Right cardiac atrium (tissue), 5 donors: ENCODE measurements around the gene NLRP3. TPM values are rescaled to one million over a fixed set of nuclear protein-coding genes. Genes with fewer than 3 reads are reported as not detected.

Source experiments
- ATAC-seq, 2 donors: fragments of 200-7000 bp; cut with Tn5 transposase; one replicate each; pipeline versions ENCODE4 v1.8.0 to v1.9.1; 2020; ENCODE audit warnings: moderate library complexity in 2 of 2, mild to moderate bottlenecking in 1 of 2
- DNase-seq, 3 donors: peaks; one replicate each; pipeline ENCODE4 v3.0.0-alpha.2; 2020
- H3K27ac ChIP-seq: one replicate; pipeline ENCODE4 v1.5.1; 2013; ENCODE audit warnings: mild to moderate bottlenecking, low read length, control low read depth, moderate library complexity
- H3K27me3 ChIP-seq: one replicate; pipeline ENCODE4 v1.6.1; 2013; ENCODE audit not compliant: control insufficient read depth, insufficient read depth
- H3K4me1 ChIP-seq: one replicate; pipeline ENCODE4 v1.6.1; 2013; ENCODE audit warnings: low read length; ENCODE audit not compliant: control insufficient read depth, insufficient read depth
- H3K4me3 ChIP-seq: one replicate; pipeline ENCODE4 v1.5.1; 2013; ENCODE audit warnings: low read length, control low read depth
- H3K9me3 ChIP-seq: one replicate; pipeline ENCODE4 v1.6.1; 2013; ENCODE audit warnings: low read length; ENCODE audit not compliant: control insufficient read depth
- WGBS: extraction: QIAGEN DNeasy Blood & Tissue Kit; methylation state at CpG from one replicate; pipeline ENCODE4 v1.1.7; 2013; 5-methylcytosine and 5-hydroxymethylcytosine counted together
- intact Hi-C, 4 donors: fragments of 100-400 bp; cut with DNase I; formaldehyde crosslinking; loops; one replicate each; pipeline versions ENCODE4 v1.11.0 to v1.14.0; 2022 to 2023
- polyA plus RNA-seq: library from polyadenylated mRNA; stranded (reverse); fragments of 200-250 nt; gene quantifications from one replicate; pipeline ENCODE4 v1.2.3, GENCODE V29; 2013
- total RNA-seq, 4 donors: library from RNA; stranded (reverse); fragmentation: NEBNext Ultra II Directional; extraction: Animal tissue kit (Norgen Biotek cat#: 25700); gene quantifications; one replicate each; pipeline ENCODE4 v1.2.1, GENCODE V29; 2021
- donor health status: healthy with polysubstance abuse.
- donor health status: DM: no; HTN: yes; CAD: no.
- donor health status: DM: no; HTN: no; CAD: no.
- donor health status: DM: no; HTN: yes; CAD: no; lungs with severe emphysema.
- donor health status: DM: yes; HTN: yes; CAD: no.

The NLRP3 gene
- total and polyA plus RNA-seq, 5 donors = 0.50 to 1.1 (median 0.91) TPM

DNA sequence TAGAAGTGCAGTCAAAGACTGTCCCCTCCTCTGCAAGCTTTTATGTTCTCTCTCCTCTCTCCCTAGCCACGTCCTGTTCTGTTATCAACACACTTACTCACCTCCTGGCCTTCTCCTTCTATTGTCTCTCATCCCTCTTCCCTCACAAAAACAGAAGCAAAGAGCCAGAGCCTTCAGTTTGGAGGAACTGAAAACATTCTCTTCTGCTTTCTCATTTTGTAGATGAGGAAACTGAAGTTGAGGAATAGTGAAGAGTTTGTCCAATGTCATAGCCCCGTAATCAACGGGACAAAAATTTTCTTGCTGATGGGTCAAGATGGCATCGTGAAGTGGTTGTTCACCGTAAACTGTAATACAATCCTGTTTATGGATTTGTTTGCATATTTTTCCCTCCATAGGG lies 1.9 kb downstream of the NLRP3 start:
- intact Hi-C loops = no loop called here
- H3K27ac ChIP-seq = no peak overlapping the region
- 71% methylated on average over 5 of the region's 5 CpGs for WGBS

DNA sequence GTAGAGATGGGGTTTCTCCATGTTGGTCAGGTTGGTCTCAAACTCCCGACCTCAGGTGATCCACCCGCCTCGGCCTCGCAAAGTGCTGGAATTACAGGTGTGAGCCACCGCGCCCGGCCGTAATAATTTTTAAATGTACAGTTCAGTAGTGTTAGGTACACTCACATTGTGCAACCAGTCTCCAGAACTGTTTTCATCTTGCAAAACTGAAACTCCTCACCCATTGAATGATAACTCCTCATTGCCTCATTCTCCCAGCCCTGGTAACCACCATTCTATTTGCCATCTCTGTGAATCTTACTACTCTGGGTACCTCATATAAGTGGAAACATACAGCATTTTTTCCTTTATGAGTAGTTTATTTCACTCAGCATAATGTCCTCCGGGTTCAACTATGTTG lies 3.4 kb downstream of the NLRP3 start:
- H3K27ac ChIP-seq = no peak overlapping the region
- no peak for DNase-seq
- H3K9me3 ChIP-seq = no peaks in the 10 kb centered on the region
- WGBS = 88% methylated on average over 9 of the region's 9 CpGs
- H3K4me3 ChIP-seq = no peak overlapping the region
- no peaks in the 10 kb centered on the region for H3K27me3 ChIP-seq
- no peak for ATAC-seq
- no peaks in the 10 kb centered on the region for H3K4me1 ChIP-seq
- intact Hi-C loops = no loop called here

More for the DNA sequence above, 1.9 kb downstream of the NLRP3 start:
- Histone ChIP-seq H3K9me3 (no peaks in the 10 kb centered on the region), H3K4me3 (no peak overlapping the region), H3K4me1 (no peaks in the 10 kb centered on the region), H3K27me3 (no peaks in the 10 kb centered on the region)
- ATAC-seq (peak in 1 of 2 donors; percentile 47), DNase-seq (no peak)

DNA sequence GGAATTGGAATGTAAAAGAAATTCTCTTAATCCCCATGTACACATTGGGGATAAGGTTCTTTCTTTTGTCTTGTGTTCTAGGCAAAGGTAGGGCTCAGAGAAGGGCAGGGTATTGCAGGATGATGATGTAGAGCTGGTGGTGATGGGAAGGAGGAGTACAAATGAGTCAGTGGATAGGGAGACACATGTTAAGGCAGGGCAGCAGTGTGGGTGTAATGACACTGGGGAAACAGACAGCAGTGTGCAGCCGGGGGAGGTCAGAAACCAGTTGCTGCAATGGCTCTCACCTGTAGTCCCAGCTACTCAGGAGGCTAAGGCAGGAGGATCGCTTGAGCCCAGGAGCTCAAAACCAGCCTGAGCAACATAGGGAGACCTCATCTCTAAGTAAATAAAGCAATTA lies 5.1 kb downstream of the NLRP3 start:
- H3K4me1 ChIP-seq = no peaks in the 10 kb centered on the region
- no peak for DNase-seq
- intact Hi-C loops = no loop called here
- no peak for ATAC-seq
- H3K4me3 ChIP-seq = no peak overlapping the region
- no peak overlapping the region for H3K27ac ChIP-seq
- 82% methylated on average over 2 of the region's 2 CpGs for WGBS
- H3K27me3 ChIP-seq = no peaks in the 10 kb centered on the region
- H3K9me3 ChIP-seq = no peaks in the 10 kb centered on the region

DNA sequence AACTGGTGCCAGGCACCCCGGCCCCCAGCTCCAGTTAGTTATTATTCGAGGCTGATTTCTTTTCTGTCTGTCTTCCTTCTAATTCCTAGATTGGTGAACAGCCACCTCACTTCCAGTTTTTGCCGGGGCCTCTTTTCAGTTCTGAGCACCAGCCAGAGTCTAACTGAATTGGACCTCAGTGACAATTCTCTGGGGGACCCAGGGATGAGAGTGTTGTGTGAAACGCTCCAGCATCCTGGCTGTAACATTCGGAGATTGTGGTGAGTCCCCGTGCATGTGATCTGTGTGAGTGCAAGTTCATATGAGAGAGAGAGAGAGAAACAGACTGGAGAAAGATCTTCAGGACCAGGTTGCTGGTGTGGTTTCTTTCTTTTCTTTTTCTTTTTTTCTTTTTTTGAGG lies 13.5 kb downstream of the NLRP3 start:
- H3K27ac ChIP-seq = no peak overlapping the region

DNA sequence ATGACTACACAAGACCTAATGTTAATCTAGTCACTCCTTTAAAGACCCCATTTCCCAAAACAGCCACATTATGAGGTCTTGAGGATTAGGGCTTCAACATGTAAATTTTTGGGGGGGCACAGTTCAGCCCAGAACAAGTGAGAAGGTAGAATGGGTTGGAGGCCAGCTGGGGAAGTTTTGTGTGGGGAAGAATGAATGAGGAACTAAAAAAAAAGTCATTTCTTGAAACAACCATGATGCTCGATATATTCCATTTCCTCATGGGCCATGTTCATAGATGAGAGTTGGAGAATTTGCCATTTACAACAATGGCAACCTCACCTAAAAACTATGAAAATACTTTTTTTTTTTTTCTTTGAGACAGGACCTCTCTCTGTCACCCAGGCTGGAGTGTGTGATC lies 14.5 kb downstream of the NLRP3 start:
- H3K9me3 ChIP-seq = no peaks in the 10 kb centered on the region
- no peak overlapping the region for H3K4me3 ChIP-seq
- WGBS = 70% methylated on average over 1 of the region's 1 CpG
- peaks cover 3% of the 10 kb centered on the region for H3K4me1 ChIP-seq
- DNase-seq (no peak), ATAC-seq (no peak)
- intact Hi-C loops = no loop called here
- H3K27me3 ChIP-seq = no peaks in the 10 kb centered on the region
- no peak overlapping the region for H3K27ac ChIP-seq

More for the DNA sequence above, 13.5 kb downstream of the NLRP3 start:
- ATAC-seq = no peak
- intact Hi-C loops = no loop called here
- 47% methylated on average over 6 of the region's 6 CpGs for WGBS
- Histone ChIP-seq H3K9me3 (no peaks in the 10 kb centered on the region), H3K4me3 (no peak overlapping the region), H3K4me1 (peaks cover 3% of the 10 kb centered on the region), H3K27me3 (no peaks in the 10 kb centered on the region)
- no peak for DNase-seq

DNA sequence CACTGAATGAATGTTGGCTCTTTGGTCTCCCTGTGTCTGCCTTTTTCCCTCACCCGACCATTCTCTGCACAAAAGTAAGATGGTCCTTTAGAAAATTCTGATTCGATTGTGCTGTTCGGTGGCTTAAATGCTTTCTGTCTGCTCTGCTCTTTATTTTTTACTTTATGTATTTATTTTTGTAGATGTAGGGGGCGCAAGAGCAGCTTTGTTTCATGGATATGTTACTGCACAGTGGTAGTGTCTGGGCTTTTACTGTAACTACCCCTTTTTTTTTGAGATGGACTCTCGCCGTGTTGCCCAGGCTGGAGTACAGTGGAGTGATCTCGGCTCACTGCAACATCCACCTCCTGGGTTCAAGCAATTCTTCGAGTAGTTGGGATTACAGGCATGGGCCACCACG lies 15.7 kb downstream of the NLRP3 start:
- H3K9me3 ChIP-seq = no peaks in the 10 kb centered on the region
- intact Hi-C loops = no loop called here
- H3K27me3 ChIP-seq = no peaks in the 10 kb centered on the region
- no peak overlapping the region for H3K27ac ChIP-seq
- H3K4me3 ChIP-seq = no peak overlapping the region
- no peak for DNase-seq
- H3K4me1 ChIP-seq = peaks cover 3% of the 10 kb centered on the region
- ATAC-seq = no peak
- 86% methylated on average over 9 of the region's 9 CpGs for WGBS

DNA sequence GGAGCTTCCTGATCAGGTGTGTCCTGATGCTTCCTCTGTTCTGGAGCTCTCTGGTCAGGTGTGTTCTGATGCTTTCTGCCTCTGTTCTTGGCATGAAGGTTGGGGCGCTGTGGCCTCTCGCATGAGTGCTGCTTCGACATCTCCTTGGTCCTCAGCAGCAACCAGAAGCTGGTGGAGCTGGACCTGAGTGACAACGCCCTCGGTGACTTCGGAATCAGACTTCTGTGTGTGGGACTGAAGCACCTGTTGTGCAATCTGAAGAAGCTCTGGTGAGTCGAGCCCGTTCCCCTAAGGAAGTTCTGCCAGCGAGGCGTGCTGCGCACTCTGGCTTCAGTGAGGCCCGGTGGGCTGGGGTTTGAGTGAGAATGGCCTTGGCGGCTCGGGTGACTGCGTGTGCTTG lies 18.0 kb downstream of the NLRP3 start:
- H3K9me3 ChIP-seq = no peaks in the 10 kb centered on the region
- DNase-seq = no peak
- no peak overlapping the region for H3K4me3 ChIP-seq
- no peaks in the 10 kb centered on the region for H3K27me3 ChIP-seq
- no peak overlapping the region for H3K27ac ChIP-seq
- H3K4me1 ChIP-seq = peaks cover 2% of the 10 kb centered on the region
- intact Hi-C loops = no loop called here
- 82% methylated on average over 15 of the region's 15 CpGs for WGBS
- ATAC-seq = no peak

DNA sequence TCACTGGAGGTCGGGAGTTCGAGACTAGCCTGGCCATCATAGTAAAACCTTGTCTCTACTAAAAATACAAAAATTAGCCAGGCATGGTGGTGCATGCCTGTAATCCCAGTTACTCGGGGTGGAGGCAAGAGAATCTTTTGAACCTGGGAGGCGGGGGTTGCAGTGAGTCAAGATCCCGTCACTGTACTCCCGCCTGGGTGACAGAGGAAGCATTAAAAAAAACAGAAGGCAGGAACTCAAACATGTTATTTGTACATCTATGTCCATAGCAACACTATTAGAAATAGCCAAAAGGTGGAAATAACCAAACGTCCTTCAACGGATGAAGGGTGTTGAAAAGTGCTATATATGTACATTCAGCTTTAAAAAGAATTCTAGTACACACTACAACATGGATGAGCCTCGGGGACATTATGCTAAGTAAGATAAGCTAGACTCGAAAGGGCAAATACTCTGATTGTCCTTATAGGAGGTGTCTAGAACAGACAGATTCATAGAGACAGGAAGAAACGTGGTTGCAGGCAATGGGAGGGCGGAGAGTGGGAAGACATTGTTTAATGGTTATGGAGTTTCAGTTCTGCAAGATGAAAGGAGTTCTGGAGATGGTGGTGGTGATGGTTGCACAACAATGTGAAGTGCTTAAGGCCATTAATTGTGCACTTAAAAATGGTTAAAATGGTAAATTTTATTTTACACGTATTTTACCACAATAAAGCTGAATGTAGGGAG lies 19.2 kb downstream of the NLRP3 start:
- Histone ChIP-seq H3K4me1 (no peaks in the 10 kb centered on the region), H3K27me3 (no peaks in the 10 kb centered on the region), H3K9me3 (no peaks in the 10 kb centered on the region), H3K4me3 (no peak overlapping the region), H3K27ac (no peak overlapping the region)
- intact Hi-C loops = no loop called here
- peak in 1 of 2 donors; percentile 36 for ATAC-seq
- no peak for DNase-seq
- WGBS = 65% methylated on average over 13 of the region's 13 CpGs

DNA sequence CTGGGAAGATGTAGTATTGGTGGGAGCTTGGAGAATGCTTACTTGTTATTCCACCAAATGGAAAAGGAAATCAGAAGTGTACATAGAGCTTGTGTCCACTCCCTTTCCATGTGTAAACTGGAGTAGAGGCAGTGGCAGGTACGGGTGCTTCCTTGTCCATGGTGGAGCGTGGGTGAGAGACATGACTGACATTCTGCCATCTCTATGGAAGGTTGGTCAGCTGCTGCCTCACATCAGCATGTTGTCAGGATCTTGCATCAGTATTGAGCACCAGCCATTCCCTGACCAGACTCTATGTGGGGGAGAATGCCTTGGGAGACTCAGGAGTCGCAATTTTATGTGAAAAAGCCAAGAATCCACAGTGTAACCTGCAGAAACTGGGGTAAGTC lies 19.8 kb downstream of the NLRP3 start:
- ATAC-seq (no peak), DNase-seq (no peak)
- Histone ChIP-seq H3K4me3 (no peak overlapping the region), H3K27ac (no peak overlapping the region), H3K9me3 (no peaks in the 10 kb centered on the region), H3K27me3 (no peaks in the 10 kb centered on the region), H3K4me1 (no peaks in the 10 kb centered on the region)
- intact Hi-C loops = no loop called here
- WGBS = 82% methylated on average over 3 of the region's 3 CpGs

DNA sequence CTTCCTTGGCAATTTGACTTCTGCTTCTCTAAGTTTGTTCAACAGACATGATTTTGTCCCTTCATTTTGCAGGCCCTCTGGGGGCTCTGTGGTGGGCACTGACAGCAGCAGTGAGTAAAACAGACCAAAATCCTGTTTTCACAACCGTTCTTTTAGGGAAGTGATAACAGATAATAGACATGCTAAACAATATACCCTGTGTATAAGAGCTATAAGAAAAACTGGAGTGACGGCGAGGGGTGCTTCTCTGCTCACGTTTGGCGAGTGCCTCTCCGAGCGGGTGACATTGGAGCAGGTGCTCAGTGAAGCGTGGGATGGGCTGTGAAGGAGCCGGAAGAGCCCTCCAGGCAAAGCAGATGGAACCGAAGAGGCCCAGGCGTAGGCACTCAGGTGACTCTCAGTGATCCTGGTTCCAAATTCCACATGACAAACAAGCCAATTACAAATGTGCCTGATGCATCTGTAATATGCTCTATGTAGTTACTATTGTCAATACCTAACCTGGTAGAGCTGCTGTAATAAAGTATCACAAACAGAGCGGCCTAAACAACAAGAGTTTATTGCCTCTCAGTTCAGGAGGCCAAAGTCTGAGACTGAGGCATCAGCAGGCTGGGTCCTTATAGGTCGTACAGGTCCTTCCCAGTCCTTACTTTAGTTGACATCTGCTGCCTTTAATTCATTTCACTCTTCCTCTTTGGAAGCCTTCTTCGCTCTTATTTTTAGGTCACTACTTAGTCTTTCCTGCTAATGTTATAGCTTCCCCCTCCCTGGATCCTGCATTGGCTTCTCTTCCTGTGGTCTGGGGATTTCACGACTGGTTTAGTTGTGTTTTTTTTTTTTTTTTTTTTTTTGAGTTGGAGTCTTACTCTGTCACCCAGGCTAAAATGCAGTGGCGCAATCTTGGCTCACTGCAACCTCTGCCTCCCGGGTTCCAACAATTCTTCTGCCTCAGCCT lies 21.9 kb downstream of the NLRP3 start:
- ATAC-seq (peak in 1 of 2 donors; percentile 29), DNase-seq (no peak)
- intact Hi-C loops = no loop called here
- 74% methylated on average over 17 of the region's 17 CpGs for WGBS
- no peak overlapping the region for H3K27ac ChIP-seq
- no peaks in the 10 kb centered on the region for H3K9me3 ChIP-seq
- H3K27me3 ChIP-seq = no peaks in the 10 kb centered on the region
- no peak overlapping the region for H3K4me3 ChIP-seq
- H3K4me1 ChIP-seq = no peaks in the 10 kb centered on the region

DNA sequence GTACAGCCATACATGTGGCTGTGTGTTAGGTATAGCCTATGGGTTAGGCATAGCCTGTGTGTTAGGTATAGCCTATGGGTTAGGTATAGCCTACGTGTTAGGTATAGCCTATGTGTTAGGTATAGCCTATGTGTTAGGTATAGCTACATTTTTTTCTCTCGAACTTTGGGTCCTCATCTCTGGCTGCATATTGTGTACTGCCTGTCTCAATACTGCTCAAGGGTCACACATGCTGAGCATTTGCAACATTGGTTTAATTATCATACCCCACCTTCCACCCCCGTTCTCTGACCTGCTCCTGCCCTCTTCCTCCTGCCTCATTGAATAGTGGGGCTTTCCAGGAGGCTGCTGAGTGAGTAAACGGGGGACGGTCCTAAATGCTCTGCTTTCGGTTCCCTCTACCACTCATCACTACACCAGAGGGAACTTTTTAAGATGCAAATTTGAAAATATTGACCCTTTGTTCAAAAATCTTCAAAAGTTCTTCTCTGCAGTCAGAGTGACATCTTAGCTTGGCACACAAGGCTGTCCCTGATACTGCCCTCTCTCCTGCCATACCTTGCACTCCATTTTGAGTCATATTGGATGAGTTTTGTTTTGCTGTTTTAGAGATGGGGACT lies 24.1 kb downstream of the NLRP3 start:
- 57% methylated on average over 6 of the region's 6 CpGs for WGBS
- Histone ChIP-seq H3K9me3 (no peaks in the 10 kb centered on the region), H3K27ac (no peak overlapping the region), H3K4me1 (no peaks in the 10 kb centered on the region), H3K27me3 (no peaks in the 10 kb centered on the region), H3K4me3 (no peak overlapping the region)
- DNase-seq (no peak), ATAC-seq (no peak)
- intact Hi-C loops = no loop called here
